C4-2B (cell line): ENCODE measurements around the gene PAK1.
"Not testable (repeated sequence)": the region's sequence is repeated elsewhere in the genome, so short reads cannot be mapped to it uniquely, and the experiment has no call there.

Source experiments
- ZFX ChIP-seq: fragments of 450-650 bp; IDR thresholded peaks from 2 replicates; pipeline ENCODE4 v1.6.1; 2017
- TF ChIP-seq, protein P1 (sequence below): fragments of 450-650 bp; conservative IDR thresholded peaks from 2 replicates; pipeline ENCODE4 v1.5.1; 2017; ENCODE audit warnings: mild to moderate bottlenecking

DNA sequence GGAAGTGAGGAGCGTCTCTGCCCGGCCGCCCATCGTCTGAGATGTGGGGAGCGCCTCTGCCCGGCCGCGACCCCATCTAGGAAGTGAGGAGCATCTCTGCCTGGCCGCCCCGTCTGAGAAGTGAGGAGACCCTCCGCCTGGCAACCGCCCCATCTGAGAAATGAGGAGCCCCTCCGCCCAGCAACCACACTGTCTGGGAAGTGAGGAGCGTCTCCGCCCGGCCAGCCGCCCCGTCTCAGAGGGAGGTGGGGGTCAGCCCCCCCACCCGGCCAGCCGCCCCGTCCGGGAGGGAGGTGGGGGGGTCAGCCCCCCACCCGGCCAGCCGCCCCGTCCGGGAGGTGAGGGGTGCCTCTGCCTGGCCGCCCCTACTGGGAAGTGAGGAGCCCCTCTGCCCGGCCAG lies 16.1 kb upstream of the PAK1 start:
- TF ChIP-seq, protein P1, sequence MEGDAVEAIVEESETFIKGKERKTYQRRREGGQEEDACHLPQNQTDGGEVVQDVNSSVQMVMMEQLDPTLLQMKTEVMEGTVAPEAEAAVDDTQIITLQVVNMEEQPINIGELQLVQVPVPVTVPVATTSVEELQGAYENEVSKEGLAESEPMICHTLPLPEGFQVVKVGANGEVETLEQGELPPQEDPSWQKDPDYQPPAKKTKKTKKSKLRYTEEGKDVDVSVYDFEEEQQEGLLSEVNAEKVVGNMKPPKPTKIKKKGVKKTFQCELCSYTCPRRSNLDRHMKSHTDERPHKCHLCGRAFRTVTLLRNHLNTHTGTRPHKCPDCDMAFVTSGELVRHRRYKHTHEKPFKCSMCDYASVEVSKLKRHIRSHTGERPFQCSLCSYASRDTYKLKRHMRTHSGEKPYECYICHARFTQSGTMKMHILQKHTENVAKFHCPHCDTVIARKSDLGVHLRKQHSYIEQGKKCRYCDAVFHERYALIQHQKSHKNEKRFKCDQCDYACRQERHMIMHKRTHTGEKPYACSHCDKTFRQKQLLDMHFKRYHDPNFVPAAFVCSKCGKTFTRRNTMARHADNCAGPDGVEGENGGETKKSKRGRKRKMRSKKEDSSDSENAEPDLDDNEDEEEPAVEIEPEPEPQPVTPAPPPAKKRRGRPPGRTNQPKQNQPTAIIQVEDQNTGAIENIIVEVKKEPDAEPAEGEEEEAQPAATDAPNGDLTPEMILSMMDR, result not testable (repeated sequence)
- not testable (repeated sequence) for TF ChIP-seq ZFX
